22Rv1 (cell line): ENCODE data around the gene UBALD2.

Experiments used
- H3K27ac ChIP-seq: fragments of 450-650 bp; 2 replicates; pipeline ENCODE4 v1.5.1; 2017
- ZFX ChIP-seq: fragments of 450-650 bp; IDR thresholded peaks from 2 replicates; pipeline ENCODE4 v1.6.1; 2017; ENCODE audit warnings: antibody characterized with exemption, borderline replicate concordance
- TF ChIP-seq, protein P1 (sequence below): fragments of 450-650 bp; IDR thresholded peaks from 2 replicates; pipeline ENCODE4 v1.5.1; 2017; ENCODE audit warnings: mild to moderate bottlenecking

The UBALD2 gene

DNA sequence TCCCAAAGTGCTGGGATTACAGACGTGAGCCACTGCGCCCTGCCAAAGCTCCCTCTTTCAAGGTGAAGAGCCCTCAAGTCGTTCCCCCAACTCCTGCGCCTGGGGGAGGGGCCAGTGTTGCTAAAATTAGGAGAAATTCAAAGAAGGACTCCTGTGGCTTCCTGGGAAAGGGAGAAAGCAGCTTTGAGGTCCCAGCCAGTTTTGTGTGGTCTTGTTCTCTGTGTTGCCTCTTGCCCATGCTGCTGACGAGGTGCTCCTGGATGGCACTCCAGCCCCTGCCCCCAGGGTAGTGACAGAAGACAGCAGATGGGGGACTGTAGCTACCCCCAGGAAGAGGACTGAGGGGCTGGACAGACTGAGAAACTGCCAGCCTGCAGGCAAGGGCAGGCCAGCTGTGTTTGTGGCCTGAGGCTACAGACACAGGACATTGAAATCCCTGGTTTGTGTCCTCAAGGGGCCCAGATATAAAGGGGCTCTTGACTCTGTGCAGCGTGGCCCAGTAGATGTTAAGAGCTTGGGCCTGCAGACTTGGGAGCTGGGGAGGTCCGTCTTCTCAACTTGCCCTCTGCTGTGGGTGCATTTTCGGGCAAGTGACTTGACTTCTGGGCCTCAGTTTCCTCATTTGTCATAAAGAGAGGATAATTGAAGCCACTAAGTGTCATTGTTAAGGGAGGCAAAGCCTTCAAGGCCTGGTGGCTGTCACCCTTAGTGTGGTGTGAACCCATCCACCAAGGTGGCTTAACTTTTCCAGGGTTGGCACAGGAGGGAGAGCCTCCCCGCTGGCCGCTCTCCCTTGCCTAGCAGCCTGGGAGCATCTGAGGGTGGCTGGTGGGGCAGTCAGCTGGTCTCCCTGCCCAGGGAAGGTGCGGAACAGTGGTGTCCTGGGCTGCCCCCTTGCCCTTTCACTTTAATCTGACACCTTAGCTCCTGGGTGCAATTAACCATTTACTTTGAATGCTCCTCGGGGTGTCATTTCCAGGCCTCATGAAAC is 4.1 kb downstream of the UBALD2 start:
- TF ChIP-seq, protein P1, sequence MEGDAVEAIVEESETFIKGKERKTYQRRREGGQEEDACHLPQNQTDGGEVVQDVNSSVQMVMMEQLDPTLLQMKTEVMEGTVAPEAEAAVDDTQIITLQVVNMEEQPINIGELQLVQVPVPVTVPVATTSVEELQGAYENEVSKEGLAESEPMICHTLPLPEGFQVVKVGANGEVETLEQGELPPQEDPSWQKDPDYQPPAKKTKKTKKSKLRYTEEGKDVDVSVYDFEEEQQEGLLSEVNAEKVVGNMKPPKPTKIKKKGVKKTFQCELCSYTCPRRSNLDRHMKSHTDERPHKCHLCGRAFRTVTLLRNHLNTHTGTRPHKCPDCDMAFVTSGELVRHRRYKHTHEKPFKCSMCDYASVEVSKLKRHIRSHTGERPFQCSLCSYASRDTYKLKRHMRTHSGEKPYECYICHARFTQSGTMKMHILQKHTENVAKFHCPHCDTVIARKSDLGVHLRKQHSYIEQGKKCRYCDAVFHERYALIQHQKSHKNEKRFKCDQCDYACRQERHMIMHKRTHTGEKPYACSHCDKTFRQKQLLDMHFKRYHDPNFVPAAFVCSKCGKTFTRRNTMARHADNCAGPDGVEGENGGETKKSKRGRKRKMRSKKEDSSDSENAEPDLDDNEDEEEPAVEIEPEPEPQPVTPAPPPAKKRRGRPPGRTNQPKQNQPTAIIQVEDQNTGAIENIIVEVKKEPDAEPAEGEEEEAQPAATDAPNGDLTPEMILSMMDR: no peak
- TF ChIP-seq ZFX: no peak
- peak overlapping the region; percentile 5; the same call in 1 of the 2 replicates for H3K27ac ChIP-seq

- H3K27ac ChIP-seq: 0 out of 2 replicates have a peak overlapping the region, but pooled peaks have one; percentile 5
- TF ChIP-seq ZFX: no peak
- TF ChIP-seq, protein P1: no peak
Observed at GRCh38 chr17:76270127-76270592, 5.0 kb downstream of the UBALD2 start.

DNA sequence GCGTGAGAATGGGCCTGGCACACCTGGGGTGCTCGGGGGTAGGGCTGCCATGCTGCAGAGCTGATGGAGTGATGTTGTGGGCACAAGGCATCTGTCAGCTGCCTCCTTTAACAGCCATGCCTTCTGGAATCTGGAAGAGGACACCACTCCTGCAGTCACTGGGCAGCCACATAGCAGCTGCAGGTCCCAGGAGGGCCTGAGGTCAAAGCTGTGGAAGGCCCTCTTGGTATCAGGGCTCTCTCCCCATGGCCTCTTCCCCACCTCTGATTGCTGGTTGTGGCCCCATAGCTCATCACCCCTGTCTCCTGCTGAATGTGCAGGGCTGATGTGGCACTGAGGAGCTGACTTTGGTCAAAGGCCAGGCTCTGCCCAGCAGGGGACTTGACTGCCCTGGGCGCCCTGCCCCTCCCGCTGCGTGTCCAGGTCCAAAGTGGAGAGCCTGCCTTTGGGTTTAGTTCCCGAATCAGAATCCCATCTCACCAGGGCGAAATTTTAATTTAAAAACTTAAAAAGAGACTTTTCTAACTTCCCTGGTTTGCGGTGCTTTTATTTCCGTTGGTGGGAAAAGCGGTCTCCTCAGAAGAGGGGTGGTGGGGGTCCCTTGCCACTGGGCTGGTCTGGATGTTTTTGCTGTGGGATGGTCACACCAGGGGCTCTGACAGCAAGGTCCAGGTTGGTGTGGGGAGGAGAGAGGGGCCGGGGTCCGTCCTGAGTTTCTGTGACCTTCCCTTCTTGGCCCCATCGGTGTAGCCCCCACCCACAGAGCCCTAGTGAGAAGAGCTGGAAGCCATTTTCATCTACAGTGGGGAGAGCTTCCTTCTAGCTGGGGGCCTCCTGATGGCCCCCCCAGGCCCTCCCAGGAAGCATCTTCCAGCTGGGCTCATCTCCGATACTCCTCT is 5.9 kb downstream of the UBALD2 start:
- no peak overlapping the region for H3K27ac ChIP-seq
- no peak for TF ChIP-seq ZFX
- TF ChIP-seq, protein P1: no peak

DNA sequence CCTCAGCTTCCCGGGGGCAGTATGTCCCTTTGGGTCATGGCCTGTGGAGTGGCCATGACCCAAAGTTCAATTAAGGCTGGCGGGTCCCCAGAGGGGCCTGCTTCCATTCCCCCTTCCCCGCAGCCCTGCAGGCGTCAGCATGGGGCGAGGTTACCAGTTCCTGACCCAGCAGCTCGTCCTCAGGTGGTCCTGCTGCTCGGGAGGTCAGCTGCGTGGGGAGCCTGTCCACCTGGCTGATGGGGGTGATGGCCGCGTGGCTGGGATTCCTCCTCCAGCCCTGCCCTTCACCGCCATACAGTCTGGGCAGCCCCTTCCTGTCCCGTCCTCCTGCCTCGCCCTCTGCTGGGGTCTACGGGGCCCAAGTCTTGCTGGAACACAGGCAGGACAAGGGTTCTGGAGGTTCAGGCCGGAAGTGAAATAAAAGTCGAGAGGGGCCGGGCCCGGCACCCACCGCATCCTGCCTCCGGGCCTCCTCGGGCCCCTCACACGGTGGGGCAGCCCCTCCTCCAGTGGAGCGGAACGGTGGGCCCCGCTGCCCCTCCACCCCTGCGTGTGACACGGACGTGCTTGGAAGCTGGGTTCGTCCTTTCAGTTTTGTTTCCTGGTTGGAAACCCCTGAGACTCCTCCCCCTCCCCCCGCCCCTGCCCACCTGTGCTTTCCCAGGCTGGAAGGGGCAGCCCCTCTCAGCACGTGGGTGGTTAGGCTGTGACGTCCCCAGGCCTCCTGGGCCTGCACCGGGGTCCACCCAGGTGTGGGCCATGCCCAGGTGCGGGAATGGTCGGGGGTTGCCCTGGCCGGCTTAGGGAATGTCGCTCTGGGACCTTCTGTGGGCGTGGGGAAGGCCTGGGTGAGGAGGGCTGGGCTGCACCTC is 6.8 kb downstream of the UBALD2 start:
- no peak overlapping the region for H3K27ac ChIP-seq
- TF ChIP-seq ZFX: no peak
- TF ChIP-seq, protein P1: no peak

DNA sequence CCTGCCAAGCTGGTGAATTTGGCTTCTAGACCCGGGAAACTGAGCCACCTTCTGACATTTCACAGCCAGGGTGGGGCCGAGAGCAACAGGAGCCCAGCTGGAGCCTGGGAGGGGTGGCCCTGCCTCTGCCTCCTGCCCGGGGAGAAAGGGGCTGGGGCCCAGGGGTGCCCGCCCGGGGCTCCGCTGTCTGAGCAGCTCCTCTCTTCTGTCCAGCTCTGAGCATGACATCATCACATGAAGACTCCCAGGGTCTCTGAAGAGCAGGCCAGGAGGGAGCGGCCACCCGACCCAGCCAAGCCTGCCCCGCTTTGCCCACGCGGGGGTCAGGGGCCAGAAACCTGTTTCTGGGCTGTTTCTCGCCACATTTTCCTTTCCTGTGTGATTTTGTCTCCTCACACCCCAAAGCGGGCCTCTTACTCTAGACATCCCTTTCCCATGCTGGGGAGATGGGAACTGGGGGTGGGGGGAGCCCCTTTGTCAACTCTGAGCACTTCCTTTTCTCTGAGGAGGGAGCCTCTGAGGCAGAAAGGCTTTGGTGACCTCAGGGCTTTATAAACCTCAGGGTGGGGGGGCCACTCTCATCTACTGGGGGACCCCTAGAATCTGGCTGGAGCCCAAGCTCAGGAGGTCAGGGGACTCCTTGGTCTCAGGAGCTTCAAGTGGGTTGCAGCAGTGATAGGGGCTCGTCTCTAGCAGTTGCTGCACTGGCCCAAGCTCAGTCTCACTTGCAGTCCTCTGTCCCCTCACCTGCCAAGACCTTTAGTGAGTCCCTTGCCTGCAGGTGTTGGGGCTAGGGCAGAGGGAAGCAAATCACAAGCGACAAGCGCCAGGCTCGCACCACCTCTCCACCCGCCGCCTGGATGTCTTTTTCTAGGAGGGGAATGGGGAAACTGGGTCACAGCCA is 7.6 kb downstream of the UBALD2 start:
- no peak for TF ChIP-seq ZFX
- TF ChIP-seq, protein P1: no peak

More for the DNA sequence above, 7.6 kb downstream of the UBALD2 start:
- no peak overlapping the region for H3K27ac ChIP-seq
